ENCODE results near the gene N4BP2.
"Not testable (repeated sequence)": the region's sequence is repeated elsewhere in the genome, so short reads cannot be mapped to it uniquely, and the experiment has no call there.

Gene N4BP2

GRCh38 chr4:40056716-40057585, at the start of gene N4BP2:
Gene N4BP2 (plus strand): TSS chr4:40056850. CDS start chr4:40097341, 40,491 bp downstream.
- peak; percentile 70 for DNase-seq (ENCODE audit: low spot score)

GRCh38 chr4:40016007-40016406, 40.6 kb upstream of the N4BP2 start:
- DNase-seq (ENCODE audit: low spot score): no peak

GRCh38 chr4:40020221-40020620, 36.4 kb upstream of the N4BP2 start:
- DNase-seq (ENCODE audit: low spot score): no peak

- DNase-seq (ENCODE audit: low spot score): not testable (repeated sequence)
Measured at GRCh38 chr4:40021116-40021515, 35.5 kb upstream of the N4BP2 start.

GRCh38 chr4:40024049-40024448, 32.6 kb upstream of the N4BP2 start:
- DNase-seq (ENCODE audit: low spot score): not testable (repeated sequence)

GRCh38 chr4:40032785-40033184, 23.9 kb upstream of the N4BP2 start:
- DNase-seq (ENCODE audit: low spot score): no peak

GRCh38 chr4:40033613-40034012, 23.0 kb upstream of the N4BP2 start:
- DNase-seq (ENCODE audit: low spot score): no peak

- DNase-seq (ENCODE audit: low spot score): no peak
Measured at GRCh38 chr4:40038977-40039376, 17.7 kb upstream of the N4BP2 start.

- DNase-seq (ENCODE audit: low spot score): no peak
Measured at GRCh38 chr4:40040908-40041307, 15.7 kb upstream of the N4BP2 start.

- no peak for DNase-seq (ENCODE audit: low spot score)
Measured at GRCh38 chr4:40043786-40044185, 12.9 kb upstream of the N4BP2 start.

- DNase-seq (ENCODE audit: low spot score): no peak
Measured at GRCh38 chr4:40046311-40046980, 10.2 kb upstream of the N4BP2 start.

GRCh38 chr4:40053161-40053560, 3.5 kb upstream of the N4BP2 start:
- no peak for DNase-seq (ENCODE audit: low spot score)

GRCh38 chr4:40055511-40055862, 1.2 kb upstream of the N4BP2 start:
- DNase-seq (ENCODE audit: low spot score): no peak

GRCh38 chr4:40055863-40056715, 561 bp upstream of the N4BP2 start:
- peak; percentile 38 for DNase-seq (ENCODE audit: low spot score)

- peak; percentile 79 for DNase-seq (ENCODE audit: low spot score)
Measured at GRCh38 chr4:40057586-40058091, 989 bp downstream of the N4BP2 start.

GRCh38 chr4:40058121-40058520, 1.5 kb downstream of the N4BP2 start:
- DNase-seq (ENCODE audit: low spot score): no peak

GRCh38 chr4:40058854-40059253, 2.2 kb downstream of the N4BP2 start:
- DNase-seq (ENCODE audit: low spot score): no peak

- DNase-seq (ENCODE audit: low spot score): no peak
Measured at GRCh38 chr4:40059362-40059761, 2.7 kb downstream of the N4BP2 start.

- no peak for DNase-seq (ENCODE audit: low spot score)
Measured at GRCh38 chr4:40065010-40065409, 8.4 kb downstream of the N4BP2 start.

- DNase-seq (ENCODE audit: low spot score): no peak
Measured at GRCh38 chr4:40066651-40067050, 10.0 kb downstream of the N4BP2 start.

GRCh38 chr4:40070387-40070786, 13.7 kb downstream of the N4BP2 start:
- no peak for DNase-seq (ENCODE audit: low spot score)

GRCh38 chr4:40086421-40086820, 29.8 kb downstream of the N4BP2 start:
- DNase-seq (ENCODE audit: low spot score): no peak

Measured in CD4-positive, alpha-beta T cell treated with Interleukin-6 at 100 ng/mL for 8 hours (primary cell).